ENCODE measurements around the gene RFX2.

The RFX2 gene

GRCh38 chr19:6057651-6058517 is 52.4 kb downstream of the RFX2 start:
- no peaks in the 10 kb centered on the region for H3K27me3 ChIP-seq (ENCODE audit: insufficient read depth, poor library complexity, severe bottlenecking)
- no peak overlapping the region for H3K4me3 ChIP-seq (replicated peaks; ENCODE audit: insufficient read depth, low read length)
- DNase-seq (ENCODE audit: low read depth in 1 of 2, low spot score in 1 of 2), result no peak
- H3K27ac ChIP-seq (replicated peaks), result peak overlapping the region; percentile 92
- TF ChIP-seq REST (IDR thresholded peaks at IDR 0.05; ENCODE audit: insufficient replicate concordance, low read depth) (no peak), POLR2AphosphoS5 (IDR thresholded peaks at IDR 0.05; ENCODE audit: low read depth) (no peak), CTCF (IDR thresholded peaks at IDR 0.05; ENCODE audit: insufficient read depth, low read length) (no peak), GABPA (IDR thresholded peaks at IDR 0.05; ENCODE audit: low read depth) (no peak), SPI1 (IDR thresholded peaks at IDR 0.05; ENCODE audit: borderline replicate concordance, low read depth) (no peak)

GRCh38 chr19:6056801-6057650 is 53.3 kb downstream of the RFX2 start:
- Histone ChIP-seq H3K27ac (replicated peaks) (peak overlapping the region; percentile 92), H3K27me3 (ENCODE audit: insufficient read depth, poor library complexity, severe bottlenecking) (no peaks in the 10 kb centered on the region), H3K4me3 (replicated peaks; ENCODE audit: insufficient read depth, low read length) (no peak overlapping the region)
- TF ChIP-seq SPI1 (IDR thresholded peaks at IDR 0.05; ENCODE audit: borderline replicate concordance, low read depth), result peak; percentile 35; the same call in 1 of the 2 replicates
- peak; percentile 35; the same call in 1 of the 2 replicates for TF ChIP-seq POLR2AphosphoS5 (IDR thresholded peaks at IDR 0.05; ENCODE audit: low read depth)
- no peak for TF ChIP-seq GABPA (IDR thresholded peaks at IDR 0.05; ENCODE audit: low read depth)
- no peak for TF ChIP-seq CTCF (IDR thresholded peaks at IDR 0.05; ENCODE audit: insufficient read depth, low read length)
- no peak for TF ChIP-seq REST (IDR thresholded peaks at IDR 0.05; ENCODE audit: insufficient replicate concordance, low read depth)
- DNase-seq (ENCODE audit: low read depth in 1 of 2, low spot score in 1 of 2), result peak; percentile 86 to 92

- Histone ChIP-seq H3K4me3 (replicated peaks; ENCODE audit: insufficient read depth, low read length) (no peak overlapping the region), H3K27me3 (ENCODE audit: insufficient read depth, poor library complexity, severe bottlenecking) (no peaks in the 10 kb centered on the region), H3K27ac (replicated peaks) (peak overlapping the region; percentile 92)
- no peak for DNase-seq (ENCODE audit: low read depth in 1 of 2, low spot score in 1 of 2)
- TF ChIP-seq REST (IDR thresholded peaks at IDR 0.05; ENCODE audit: insufficient replicate concordance, low read depth), result no peak
These were observed 54.0 kb downstream of the RFX2 start for GRCh38 chr19:6056282-6056741.
